DLD1 (cell line): ENCODE results near the gene PLCZ1.

Experiments
- in situ Hi-C: cut with HindIII; loops from 2 replicates; pipeline ENCODE4 v1.10.0; 2017; ENCODE audit warnings: low sequenced_read_pairs

The PLCZ1 gene

DNA sequence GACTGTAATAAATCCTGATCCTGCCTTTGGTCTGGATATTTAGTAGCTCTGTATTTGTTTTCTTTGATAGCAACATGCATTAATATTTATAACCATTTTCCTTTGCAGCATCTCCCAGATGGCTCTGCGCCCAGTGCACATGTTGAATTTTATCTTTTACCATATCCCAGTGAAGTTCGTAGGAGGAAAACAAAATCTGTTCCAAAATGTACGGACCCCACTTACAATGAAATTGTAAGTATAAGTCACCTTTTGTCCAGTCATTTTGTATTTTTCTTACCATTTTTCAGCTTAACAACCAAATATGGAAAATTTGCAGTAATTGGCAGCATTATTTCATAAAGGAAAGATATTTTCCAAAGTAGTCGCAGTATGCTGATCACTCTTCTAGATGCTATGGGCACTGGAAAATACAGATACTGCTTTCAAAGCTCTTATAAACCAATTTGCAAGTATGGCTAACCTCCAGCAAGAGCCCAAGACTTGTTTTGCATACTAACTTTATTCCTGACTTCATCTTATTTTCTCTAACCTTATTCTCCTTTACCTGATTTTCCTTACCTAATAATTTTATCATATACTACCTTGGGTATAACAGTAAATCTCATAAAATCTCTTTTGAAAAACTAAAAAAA lies 97.4 kb downstream of the PLCZ1 start:
- in situ Hi-C loops: no loop called here

DNA sequence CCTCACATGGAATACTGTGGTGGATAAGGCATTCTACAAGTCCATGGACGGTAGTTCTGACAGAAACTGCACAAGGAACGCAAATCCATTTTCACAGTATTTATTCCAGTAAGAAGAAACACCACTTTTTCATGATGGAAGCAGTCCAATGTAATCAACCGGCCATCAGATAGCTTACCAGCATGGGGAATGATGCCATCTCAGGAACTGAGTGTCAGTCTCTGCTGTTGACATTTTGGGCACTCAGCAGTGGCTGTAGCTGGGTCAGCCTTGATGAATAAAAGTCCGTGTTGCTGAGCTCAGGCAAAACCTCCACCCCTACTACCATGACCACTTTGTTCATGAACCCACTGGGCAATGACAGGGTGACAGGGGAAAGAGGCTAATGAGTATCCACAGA lies 103.4 kb downstream of the PLCZ1 start:
- in situ Hi-C loops: no loop called here
